ENCODE measurements around the gene TNFRSF1A. TPM values are rescaled to one million over a fixed set of nuclear protein-coding genes. Genes with fewer than 3 reads are reported as not detected.

Gene TNFRSF1A
- total RNA-seq, 1 donor from 2014 or later, result 79.1 TPM

DNA sequence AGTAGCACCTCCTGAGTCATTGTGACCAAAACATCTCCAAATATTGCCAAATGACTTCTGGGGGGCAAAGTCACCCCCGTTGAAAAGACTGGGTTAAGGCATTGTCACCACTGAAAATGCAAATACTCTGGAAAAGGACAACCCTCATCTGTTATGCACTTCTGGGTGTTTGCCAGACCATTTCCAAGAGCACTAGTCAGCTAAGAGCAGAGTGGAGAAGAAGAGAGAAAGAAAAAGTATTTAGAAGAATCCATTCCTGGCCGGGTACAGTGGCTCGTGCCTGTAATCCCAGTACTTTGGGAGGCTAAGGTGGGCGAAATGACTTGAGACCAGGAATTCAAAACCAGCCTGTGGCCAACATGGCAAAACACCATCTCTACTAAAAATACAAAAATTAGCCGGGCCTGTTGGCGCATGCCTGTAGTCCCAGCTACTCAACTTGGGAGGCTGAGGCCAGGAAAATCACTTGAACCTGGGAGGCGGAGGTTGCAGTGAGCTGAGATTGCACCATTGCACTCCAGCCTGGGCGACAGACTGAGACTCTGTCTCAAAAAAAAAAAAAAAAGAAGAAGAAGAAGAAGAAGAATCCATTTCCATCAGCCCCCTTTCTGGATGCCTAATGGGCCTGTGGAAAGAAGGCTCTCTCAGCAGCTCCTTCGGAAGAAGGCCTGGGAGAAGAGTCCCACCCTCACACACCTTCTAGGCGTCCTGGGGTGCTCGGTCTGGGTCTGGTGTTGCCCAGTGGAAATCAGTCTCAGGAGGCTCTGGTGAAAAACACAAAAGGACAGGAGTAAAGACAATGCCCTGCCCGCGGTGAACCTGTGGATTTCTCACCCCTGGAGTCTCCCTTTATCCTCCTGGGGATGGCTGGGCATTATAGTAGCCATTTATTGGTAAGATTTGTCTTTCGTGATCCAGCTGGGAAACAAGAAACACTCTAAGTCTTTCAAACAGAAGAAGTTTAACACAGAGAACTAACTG lies 38.6 kb upstream of the TNFRSF1A start:
- Mint-ChIP-seq H3K4me1 (ENCODE audit: unreplicated experiment) (peaks cover 7% of the 10 kb centered on the region), H3K9me3 (no peaks in the 10 kb centered on the region), H3K27ac (peak overlapping the region; percentile 79), H3K27me3 (no peaks in the 10 kb centered on the region), H3K4me3 (no peak overlapping the region), H3K36me3 (no peaks in the 10 kb centered on the region)
- TF ChIP-seq CTCF (conservative IDR thresholded peaks at IDR 0.05), result no peak
- DNase-seq (ENCODE audit: extremely low spot score, unreplicated experiment), result no peak

GRCh38 chr12:6378709-6379472 lies 37.0 kb upstream of the TNFRSF1A start:
- TF ChIP-seq CTCF (conservative IDR thresholded peaks at IDR 0.05), result no peak
- DNase-seq (ENCODE audit: extremely low spot score, unreplicated experiment), result no peak
- H3K9me3 Mint-ChIP-seq, result no peaks in the 10 kb centered on the region
- H3K36me3 Mint-ChIP-seq, result no peaks in the 10 kb centered on the region
- peaks cover 9% of the 10 kb centered on the region for H3K4me1 Mint-ChIP-seq (ENCODE audit: unreplicated experiment)
- no peak overlapping the region for H3K4me3 Mint-ChIP-seq
- peaks cover under 1% of the 10 kb centered on the region for H3K27me3 Mint-ChIP-seq
- H3K27ac Mint-ChIP-seq, result peak overlapping the region; percentile 50

GRCh38 chr12:6377667-6377994 lies 35.8 kb upstream of the TNFRSF1A start:
- no peak overlapping the region for H3K4me3 Mint-ChIP-seq
- TF ChIP-seq CTCF (conservative IDR thresholded peaks at IDR 0.05), result no peak
- H3K36me3 Mint-ChIP-seq, result no peaks in the 10 kb centered on the region
- peak overlapping the region; percentile 92 for H3K27ac Mint-ChIP-seq
- no peak for DNase-seq (ENCODE audit: extremely low spot score, unreplicated experiment)
- no peaks in the 10 kb centered on the region for H3K9me3 Mint-ChIP-seq
- peaks cover 3% of the 10 kb centered on the region for H3K27me3 Mint-ChIP-seq
- H3K4me1 Mint-ChIP-seq (ENCODE audit: unreplicated experiment), result peaks cover 12% of the 10 kb centered on the region

GRCh38 chr12:6376870-6377666 lies 35.2 kb upstream of the TNFRSF1A start:
- peak overlapping the region; percentile 86 for H3K4me3 Mint-ChIP-seq
- DNase-seq (ENCODE audit: extremely low spot score, unreplicated experiment), result no peak
- H3K4me1 Mint-ChIP-seq (ENCODE audit: unreplicated experiment), result peaks cover 18% of the 10 kb centered on the region
- H3K9me3 Mint-ChIP-seq, result no peaks in the 10 kb centered on the region
- peak overlapping the region; percentile 92 for H3K27ac Mint-ChIP-seq
- H3K27me3 Mint-ChIP-seq, result peaks cover 3% of the 10 kb centered on the region
- H3K36me3 Mint-ChIP-seq, result no peaks in the 10 kb centered on the region
- TF ChIP-seq CTCF (conservative IDR thresholded peaks at IDR 0.05), result no peak

DNA sequence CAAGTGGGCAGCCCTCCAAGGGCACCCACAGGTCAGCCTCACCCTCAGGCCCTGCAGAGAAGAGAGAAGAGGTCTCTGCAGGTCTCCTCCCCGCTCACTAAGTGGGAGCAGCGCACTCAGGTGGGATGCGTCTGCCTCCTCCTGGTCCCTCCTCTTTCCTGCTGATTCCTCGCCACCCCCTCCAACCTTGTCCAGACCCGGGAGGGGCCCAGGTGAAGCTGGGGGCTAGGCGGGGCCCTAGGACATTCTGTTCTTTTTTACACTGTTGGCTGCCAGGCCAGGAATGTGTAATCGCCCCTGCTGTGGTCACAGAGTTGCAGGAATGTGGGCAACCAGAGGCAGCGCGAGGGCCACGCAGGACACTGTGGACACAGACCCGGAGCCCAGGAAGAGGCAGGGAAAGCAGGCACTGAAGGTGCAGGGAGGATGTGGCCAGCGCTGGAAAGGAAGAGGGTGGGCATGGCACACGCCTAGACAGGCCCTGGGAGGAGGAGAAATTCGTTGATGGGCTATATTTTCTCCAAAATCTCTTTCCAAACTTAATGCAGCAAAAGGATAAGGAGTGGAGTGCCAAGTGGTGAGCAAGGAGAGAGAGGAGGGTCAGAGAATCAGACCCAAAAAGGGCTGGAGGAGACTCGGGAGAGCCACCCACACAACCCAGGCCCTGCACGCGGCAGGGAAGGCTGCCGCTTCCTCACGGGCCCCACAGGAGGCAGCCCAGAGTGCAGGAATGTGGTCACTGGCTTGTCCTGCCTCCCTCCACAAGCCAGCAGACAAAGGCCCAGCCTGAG lies 34.4 kb upstream of the TNFRSF1A start:
- Mint-ChIP-seq H3K4me3 (peak overlapping the region; percentile 86), H3K36me3 (no peaks in the 10 kb centered on the region), H3K27me3 (peaks cover 3% of the 10 kb centered on the region), H3K4me1 (ENCODE audit: unreplicated experiment) (peaks cover 19% of the 10 kb centered on the region), H3K9me3 (no peaks in the 10 kb centered on the region), H3K27ac (peak overlapping the region; percentile 92)
- peak; percentile 54 for TF ChIP-seq CTCF (conservative IDR thresholded peaks at IDR 0.05)
- DNase-seq (ENCODE audit: extremely low spot score, unreplicated experiment), result no peak
